ENCODE data around the gene FAM193A.
"Not testable (repeated sequence)": the region's sequence is repeated elsewhere in the genome, so short reads cannot be mapped to it uniquely, and the experiment has no call there.

FAM193A gene

DNA sequence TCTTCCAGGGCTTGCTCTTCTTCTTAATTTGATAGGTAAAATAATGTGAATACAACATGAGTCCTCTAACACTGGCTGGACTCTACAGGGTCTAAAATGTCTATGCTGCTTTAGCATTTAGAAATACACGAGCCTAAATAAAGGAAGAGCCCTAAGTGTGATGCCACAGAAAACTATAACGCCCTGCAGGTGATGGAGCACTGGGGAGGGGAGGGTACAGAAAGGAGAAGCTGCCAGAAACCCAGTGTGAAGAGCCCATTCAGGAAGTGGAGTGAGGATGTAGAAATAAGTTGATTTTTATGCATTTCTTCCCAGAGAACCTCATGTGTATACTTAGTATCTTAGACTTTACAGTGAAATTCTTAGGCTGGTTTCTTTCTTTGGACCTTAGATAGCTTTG lies 136.3 kb downstream of the FAM193A start:
- Histone ChIP-seq H3K9me3 (ENCODE audit: control insufficient read depth in 2 of 2, low read length in 2 of 2) (no peaks in the 10 kb centered on the region), H3K4me1 (ENCODE audit: control insufficient read depth, insufficient read depth, low read length) (peaks cover 3% of the 10 kb centered on the region), H3K27ac (ENCODE audit: low read length) (no peak overlapping the region), H3K27me3 (ENCODE audit: control insufficient read depth in 1 of 2, insufficient read depth in 2 of 2, low read length in 2 of 2) (no peaks in the 10 kb centered on the region), H3K9ac (ENCODE audit: low read length in 2 of 2) (no peak overlapping the region), H3K36me3 (ENCODE audit: control insufficient read depth in 2 of 2, insufficient read depth in 2 of 2, low read length in 2 of 2) (peaks cover 4 to 26% of the 10 kb centered on the region in 2 donors), H3K4me3 (ENCODE audit: low read length in 2 of 2) (no peak overlapping the region)

DNA sequence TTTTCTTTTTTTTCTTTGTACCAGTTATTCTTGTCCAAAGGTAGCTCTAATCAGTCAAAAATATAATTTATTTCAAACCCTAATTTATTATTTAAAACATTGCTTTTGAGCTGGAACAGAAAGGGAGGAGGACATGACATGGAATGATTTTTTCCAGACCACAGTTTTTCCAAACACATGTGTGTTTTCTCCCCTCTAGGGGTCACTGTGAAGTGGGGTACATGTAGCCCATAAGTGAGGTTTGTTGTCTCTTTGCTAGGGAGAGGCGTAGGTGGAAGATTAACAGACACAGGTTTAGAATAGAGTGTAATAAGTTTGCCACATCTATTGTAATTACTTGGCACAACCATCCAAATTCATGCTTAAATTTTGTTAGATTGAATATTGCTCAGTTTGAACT lies 136.7 kb downstream of the FAM193A start:
- peaks cover 4 to 26% of the 10 kb centered on the region in 2 donors for H3K36me3 ChIP-seq (ENCODE audit: control insufficient read depth in 2 of 2, insufficient read depth in 2 of 2, low read length in 2 of 2)
- peaks cover 3% of the 10 kb centered on the region for H3K4me1 ChIP-seq (ENCODE audit: control insufficient read depth, insufficient read depth, low read length)
- no peaks in the 10 kb centered on the region for H3K9me3 ChIP-seq (ENCODE audit: control insufficient read depth in 2 of 2, low read length in 2 of 2)

DNA sequence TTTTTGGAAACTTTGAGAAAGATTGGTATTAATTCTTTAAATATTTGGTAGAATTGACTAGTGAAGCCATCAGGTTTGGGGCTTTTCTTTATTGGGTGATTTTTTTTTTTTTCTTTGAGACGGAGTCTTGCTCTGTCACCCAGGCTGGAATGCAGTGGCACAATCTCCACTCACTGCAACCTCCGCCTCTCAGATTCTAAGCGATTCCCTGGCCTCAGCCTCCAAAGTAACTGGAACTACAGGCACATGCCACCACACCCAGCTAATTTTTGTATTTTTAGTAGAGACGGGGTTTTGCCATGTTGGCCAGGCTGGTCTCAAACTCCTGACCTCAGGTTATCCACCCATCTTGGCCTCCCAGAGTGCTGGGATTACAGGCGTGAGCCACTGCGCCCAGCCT lies 143.3 kb downstream of the FAM193A start:
- peaks cover 12 to 17% of the 10 kb centered on the region in 2 donors for H3K36me3 ChIP-seq (ENCODE audit: control insufficient read depth in 2 of 2, insufficient read depth in 2 of 2, low read length in 2 of 2)
- not testable (repeated sequence) for H3K27ac ChIP-seq (ENCODE audit: low read length); H3K4me1 ChIP-seq (ENCODE audit: control insufficient read depth, insufficient read depth, low read length); H3K9ac ChIP-seq (ENCODE audit: low read length in 2 of 2); H3K9me3 ChIP-seq (ENCODE audit: control insufficient read depth in 2 of 2, low read length in 2 of 2); H3K4me3 ChIP-seq (ENCODE audit: low read length in 2 of 2); H3K27me3 ChIP-seq (ENCODE audit: control insufficient read depth in 1 of 2, insufficient read depth in 2 of 2, low read length in 2 of 2)

More for the DNA sequence above, 136.7 kb downstream of the FAM193A start:
- H3K27me3 ChIP-seq (ENCODE audit: control insufficient read depth in 1 of 2, insufficient read depth in 2 of 2, low read length in 2 of 2), result no peaks in the 10 kb centered on the region
- no peak overlapping the region for H3K4me3 ChIP-seq (ENCODE audit: low read length in 2 of 2)
- no peak overlapping the region for H3K9ac ChIP-seq (ENCODE audit: low read length in 2 of 2)
- no peak overlapping the region for H3K27ac ChIP-seq (ENCODE audit: low read length)

DNA sequence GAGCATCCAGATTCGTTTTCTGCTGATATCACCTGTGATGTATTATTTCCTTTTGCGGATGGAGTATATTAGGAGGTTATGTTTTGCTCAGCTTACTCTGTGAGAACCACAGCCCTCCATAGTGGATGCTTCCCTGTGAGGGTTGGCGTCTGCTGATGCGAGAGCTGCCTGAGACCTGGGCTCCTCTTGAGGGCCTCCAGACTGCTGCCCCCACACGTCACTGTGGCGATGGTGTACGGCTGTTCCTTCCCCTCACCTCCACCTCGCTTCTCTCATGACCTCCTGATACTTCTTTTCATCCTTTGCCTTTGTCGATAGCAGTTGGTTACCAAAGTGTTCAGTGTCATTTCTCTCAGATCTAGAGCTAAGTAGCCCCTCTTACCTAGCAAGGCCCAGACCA lies 148.0 kb downstream of the FAM193A start:
- H3K9ac ChIP-seq (ENCODE audit: low read length in 2 of 2), result no peak overlapping the region
- no peak overlapping the region for H3K27ac ChIP-seq (ENCODE audit: low read length)
- H3K27me3 ChIP-seq (ENCODE audit: control insufficient read depth in 1 of 2, insufficient read depth in 2 of 2, low read length in 2 of 2), result no peaks in the 10 kb centered on the region
- H3K36me3 ChIP-seq (ENCODE audit: control insufficient read depth in 2 of 2, insufficient read depth in 2 of 2, low read length in 2 of 2), result peaks cover 33 to 37% of the 10 kb centered on the region in 2 donors
- H3K4me3 ChIP-seq (ENCODE audit: low read length in 2 of 2), result no peak overlapping the region
- no peaks in the 10 kb centered on the region for H3K4me1 ChIP-seq (ENCODE audit: control insufficient read depth, insufficient read depth, low read length)
- H3K9me3 ChIP-seq (ENCODE audit: control insufficient read depth in 2 of 2, low read length in 2 of 2), result no peaks in the 10 kb centered on the region

DNA sequence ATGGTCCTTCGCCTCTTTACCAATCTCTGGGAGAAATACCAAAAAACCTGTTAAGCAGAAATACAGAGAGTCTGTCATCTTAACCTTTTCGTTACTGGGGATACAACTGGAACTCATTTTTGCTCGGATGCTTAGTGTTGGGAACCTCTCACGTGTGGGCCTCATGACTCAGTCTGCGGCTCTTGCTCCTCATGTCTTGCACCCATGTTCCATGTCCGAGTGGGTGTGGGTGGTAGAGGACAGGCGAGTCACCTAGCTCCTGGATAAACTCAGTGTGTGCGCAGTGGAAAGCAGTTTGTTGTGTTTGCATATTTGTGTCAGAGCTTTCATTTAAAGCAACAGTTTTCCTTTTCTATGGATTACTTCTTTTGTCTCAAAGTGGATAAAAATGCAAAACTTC lies 149.1 kb downstream of the FAM193A start:
- H3K9me3 ChIP-seq (ENCODE audit: control insufficient read depth in 2 of 2, low read length in 2 of 2), result no peaks in the 10 kb centered on the region
- no peak overlapping the region for H3K27ac ChIP-seq (ENCODE audit: low read length)
- no peak overlapping the region for H3K9ac ChIP-seq (ENCODE audit: low read length in 2 of 2)
- no peaks in the 10 kb centered on the region for H3K4me1 ChIP-seq (ENCODE audit: control insufficient read depth, insufficient read depth, low read length)
- H3K27me3 ChIP-seq (ENCODE audit: control insufficient read depth in 1 of 2, insufficient read depth in 2 of 2, low read length in 2 of 2), result no peaks in the 10 kb centered on the region
- H3K4me3 ChIP-seq (ENCODE audit: low read length in 2 of 2), result no peak overlapping the region
- peaks cover 42 to 44% of the 10 kb centered on the region in 2 donors for H3K36me3 ChIP-seq (ENCODE audit: control insufficient read depth in 2 of 2, insufficient read depth in 2 of 2, low read length in 2 of 2)

DNA sequence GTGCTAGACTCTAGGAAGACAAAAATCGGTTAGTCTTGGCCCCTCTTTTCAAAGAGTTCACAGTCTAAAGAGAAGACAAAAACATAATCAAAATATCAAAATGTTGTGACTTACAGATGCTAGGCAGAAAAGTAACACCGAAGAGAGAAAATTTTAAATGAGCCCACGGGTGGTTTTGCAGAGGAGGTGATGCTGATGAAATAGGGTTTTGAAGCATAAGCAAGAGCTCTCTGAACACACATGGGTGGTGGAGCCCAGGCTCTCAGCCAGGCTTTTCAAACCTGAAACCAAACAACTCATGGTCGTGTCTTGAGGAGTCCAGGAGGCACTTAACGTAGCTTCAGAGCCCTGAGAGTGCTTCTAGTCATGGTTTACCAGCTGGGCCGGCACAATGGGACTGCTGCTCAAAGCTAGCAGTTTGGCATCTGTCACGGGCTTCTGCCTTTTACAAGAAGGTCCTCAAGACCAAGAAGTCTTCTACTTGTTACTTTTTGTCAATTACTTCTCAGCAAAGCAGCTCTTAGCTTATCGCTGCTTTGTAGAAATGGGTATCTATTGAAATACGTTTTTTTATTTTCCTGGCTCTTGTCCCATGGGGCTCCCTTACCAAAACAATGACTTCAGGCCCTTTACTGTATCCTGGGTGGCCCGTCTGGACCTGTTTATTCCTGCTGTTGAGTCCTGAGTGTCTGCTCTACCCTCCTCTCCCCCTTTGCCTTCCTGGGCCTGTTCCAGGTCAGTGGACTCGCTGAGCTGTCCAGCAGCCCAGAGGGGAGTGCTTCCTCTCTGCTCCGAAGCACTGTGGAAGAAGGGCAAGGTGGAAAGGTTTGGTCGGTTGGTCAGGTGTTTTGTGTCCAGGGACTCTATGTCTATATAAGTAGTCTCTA lies 150.2 kb downstream of the FAM193A start:
- Histone ChIP-seq H3K4me3 (ENCODE audit: low read length in 2 of 2) (no peak overlapping the region), H3K36me3 (ENCODE audit: control insufficient read depth in 2 of 2, insufficient read depth in 2 of 2, low read length in 2 of 2) (peaks cover 49 to 51% of the 10 kb centered on the region in 2 donors), H3K27ac (ENCODE audit: low read length) (no peak overlapping the region), H3K9me3 (ENCODE audit: control insufficient read depth in 2 of 2, low read length in 2 of 2) (no peaks in the 10 kb centered on the region), H3K9ac (ENCODE audit: low read length in 2 of 2) (no peak overlapping the region), H3K27me3 (ENCODE audit: control insufficient read depth in 1 of 2, insufficient read depth in 2 of 2, low read length in 2 of 2) (no peaks in the 10 kb centered on the region), H3K4me1 (ENCODE audit: control insufficient read depth, insufficient read depth, low read length) (no peaks in the 10 kb centered on the region)

DNA sequence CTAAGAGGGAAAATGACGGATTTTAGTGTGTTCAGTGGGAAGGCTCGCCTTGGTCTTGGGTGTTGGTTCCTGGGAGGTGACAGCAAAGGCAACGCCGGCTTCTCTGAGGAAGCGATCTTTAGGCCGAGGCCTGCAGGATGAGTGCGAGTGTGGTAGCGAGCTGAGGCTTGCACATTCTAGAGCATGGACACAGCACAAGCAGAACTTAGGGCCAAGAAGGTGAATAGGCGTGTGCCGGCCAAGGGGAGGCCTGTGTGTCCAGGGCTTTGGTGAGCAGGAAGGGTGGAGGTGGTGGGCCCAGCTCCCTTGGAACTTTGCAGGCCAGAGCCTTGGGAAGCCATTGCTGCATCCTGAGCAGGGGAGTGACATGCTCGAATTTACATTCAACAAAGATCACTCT lies 151.8 kb downstream of the FAM193A start:
- Histone ChIP-seq H3K9me3 (ENCODE audit: control insufficient read depth in 2 of 2, low read length in 2 of 2) (no peaks in the 10 kb centered on the region), H3K27ac (ENCODE audit: low read length) (no peak overlapping the region), H3K4me3 (ENCODE audit: low read length in 2 of 2) (no peak overlapping the region), H3K36me3 (ENCODE audit: control insufficient read depth in 2 of 2, insufficient read depth in 2 of 2, low read length in 2 of 2) (peaks cover 57 to 62% of the 10 kb centered on the region in 2 donors), H3K9ac (ENCODE audit: low read length in 2 of 2) (no peak overlapping the region), H3K27me3 (ENCODE audit: control insufficient read depth in 1 of 2, insufficient read depth in 2 of 2, low read length in 2 of 2) (no peaks in the 10 kb centered on the region), H3K4me1 (ENCODE audit: control insufficient read depth, insufficient read depth, low read length) (no peaks in the 10 kb centered on the region)

DNA sequence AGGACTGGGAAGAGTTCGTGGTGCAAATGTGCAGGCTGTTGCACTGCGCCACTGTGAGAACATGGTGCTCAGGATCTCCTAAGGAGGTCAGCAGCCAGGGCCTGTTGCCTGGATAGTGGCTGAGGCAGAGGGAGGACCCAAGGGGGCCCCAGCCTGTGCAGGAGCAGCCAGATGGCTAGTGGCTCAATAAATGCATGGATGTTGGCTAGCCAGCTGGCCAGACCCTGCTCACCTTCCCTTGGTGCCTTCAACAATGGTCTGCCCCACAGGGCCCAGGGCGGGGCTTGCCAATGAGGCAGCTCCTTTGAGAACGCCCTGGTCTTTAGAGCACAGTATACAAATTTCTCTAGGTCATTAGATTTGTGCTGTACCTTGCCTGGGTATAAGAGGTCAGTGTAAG lies 152.2 kb downstream of the FAM193A start:
- no peaks in the 10 kb centered on the region for H3K27me3 ChIP-seq (ENCODE audit: control insufficient read depth in 1 of 2, insufficient read depth in 2 of 2, low read length in 2 of 2)
- no peak overlapping the region for H3K27ac ChIP-seq (ENCODE audit: low read length)
- no peak overlapping the region for H3K9ac ChIP-seq (ENCODE audit: low read length in 2 of 2)
- H3K9me3 ChIP-seq (ENCODE audit: control insufficient read depth in 2 of 2, low read length in 2 of 2), result no peaks in the 10 kb centered on the region
- H3K36me3 ChIP-seq (ENCODE audit: control insufficient read depth in 2 of 2, insufficient read depth in 2 of 2, low read length in 2 of 2), result peaks cover 61 to 66% of the 10 kb centered on the region in 2 donors
- H3K4me1 ChIP-seq (ENCODE audit: control insufficient read depth, insufficient read depth, low read length), result no peaks in the 10 kb centered on the region
- H3K4me3 ChIP-seq (ENCODE audit: low read length in 2 of 2), result no peak overlapping the region

DNA sequence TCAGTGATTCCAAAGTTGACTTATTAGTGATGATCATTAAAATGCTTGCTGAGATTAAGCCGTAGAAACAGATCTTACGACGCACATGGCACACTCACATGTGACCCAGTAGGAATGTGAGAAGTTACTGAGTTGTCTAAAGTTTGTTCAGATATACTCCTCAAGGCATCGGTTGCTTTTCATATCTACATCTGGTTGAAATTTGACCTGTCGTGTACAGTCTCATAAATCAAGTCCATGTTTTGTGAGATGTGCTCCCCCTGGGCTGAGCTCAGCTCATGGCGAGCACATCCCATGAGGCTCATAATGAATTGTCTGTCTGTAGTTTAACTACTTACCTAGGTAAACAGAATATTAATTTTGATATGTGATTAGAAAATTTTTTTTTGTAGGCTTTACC lies 152.7 kb downstream of the FAM193A start:
- Histone ChIP-seq H3K4me1 (ENCODE audit: control insufficient read depth, insufficient read depth, low read length) (no peaks in the 10 kb centered on the region), H3K4me3 (ENCODE audit: low read length in 2 of 2) (no peak overlapping the region), H3K27ac (ENCODE audit: low read length) (no peak overlapping the region), H3K9me3 (ENCODE audit: control insufficient read depth in 2 of 2, low read length in 2 of 2) (no peaks in the 10 kb centered on the region), H3K9ac (ENCODE audit: low read length in 2 of 2) (no peak overlapping the region), H3K36me3 (ENCODE audit: control insufficient read depth in 2 of 2, insufficient read depth in 2 of 2, low read length in 2 of 2) (peaks cover 62 to 67% of the 10 kb centered on the region in 2 donors), H3K27me3 (ENCODE audit: control insufficient read depth in 1 of 2, insufficient read depth in 2 of 2, low read length in 2 of 2) (no peaks in the 10 kb centered on the region)

DNA sequence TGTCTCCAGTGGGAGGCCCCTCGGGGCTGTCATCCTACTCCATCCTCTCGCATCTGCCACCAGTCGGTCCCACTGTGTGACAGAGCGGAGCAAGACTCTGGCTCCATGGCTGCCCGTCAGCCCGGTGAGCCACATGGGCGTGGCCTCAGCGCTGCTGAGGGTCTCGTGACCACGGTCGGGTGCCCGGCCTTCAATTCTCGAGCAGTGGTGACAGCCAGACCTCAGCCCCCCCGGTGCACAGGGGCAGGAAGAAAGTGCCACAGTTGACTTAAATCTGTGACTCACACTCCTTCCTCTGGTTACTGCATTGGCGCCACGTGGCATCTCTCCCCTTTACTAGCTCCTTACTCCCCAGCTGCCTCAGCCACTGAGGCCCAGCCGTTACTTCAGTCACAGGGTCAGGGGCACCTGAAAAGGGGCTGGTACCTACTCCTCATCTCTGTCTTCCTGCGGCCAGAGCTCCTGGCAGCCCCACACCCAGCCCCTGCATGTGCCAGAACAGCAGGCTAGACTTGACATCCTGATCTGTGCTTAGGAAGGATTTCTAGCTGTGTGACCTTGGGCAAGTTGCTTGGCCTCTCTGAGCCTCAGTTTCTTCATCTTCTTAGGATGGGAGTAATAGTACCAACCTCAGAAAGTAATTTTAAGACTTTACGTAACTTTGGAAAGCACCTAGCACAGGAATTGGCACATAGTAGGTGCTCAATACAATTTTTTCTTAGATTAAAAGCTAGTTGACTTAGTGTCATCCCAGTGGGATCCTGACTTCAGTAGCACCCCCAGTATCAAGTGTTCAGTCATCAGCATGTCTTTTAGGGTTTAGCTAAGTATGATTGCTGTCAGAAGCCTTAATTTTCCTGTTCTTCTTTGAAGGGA lies 153.6 kb downstream of the FAM193A start:
- Histone ChIP-seq H3K36me3 (ENCODE audit: control insufficient read depth in 2 of 2, insufficient read depth in 2 of 2, low read length in 2 of 2) (peaks cover 61 to 67% of the 10 kb centered on the region in 2 donors), H3K9me3 (ENCODE audit: control insufficient read depth in 2 of 2, low read length in 2 of 2) (no peaks in the 10 kb centered on the region), H3K4me3 (ENCODE audit: low read length in 2 of 2) (no peak overlapping the region), H3K27ac (ENCODE audit: low read length) (no peak overlapping the region), H3K4me1 (ENCODE audit: control insufficient read depth, insufficient read depth, low read length) (no peaks in the 10 kb centered on the region), H3K9ac (ENCODE audit: low read length in 2 of 2) (no peak overlapping the region), H3K27me3 (ENCODE audit: control insufficient read depth in 1 of 2, insufficient read depth in 2 of 2, low read length in 2 of 2) (no peaks in the 10 kb centered on the region)
